HEK293T (cell line): ENCODE data around the gene HS6ST1.

Experiments used
- CTCF ChIA-PET: fragments of 350-600 bp; formaldehyde crosslinking; extraction: SDS; loops from one replicate; lab custom pipeline; 2021; ENCODE audit warnings: antibody characterized with exemption, inconsistent platforms; lab: Yijun Ruan, JAX
- POLR2A ChIA-PET: fragments of 350-600 bp; formaldehyde crosslinking; extraction: SDS; loops from one replicate; lab custom pipeline; 2020; ENCODE audit warnings: antibody characterized with exemption, inconsistent platforms; lab: Yijun Ruan, JAX
- DNase-seq: peaks from one replicate; pipeline ENCODE4 v3.0.0; 2012; ENCODE audit warnings: mixed read lengths; ENCODE audit errors: extremely low spot score
- ARNT ChIP-seq: fragments of 450-650 bp; IDR thresholded peaks from 2 replicates; pipeline ENCODE4 v1.6.1; 2017; ENCODE audit warnings: mild to moderate bottlenecking
- BHLHE40 ChIP-seq: fragments of 450-650 bp; IDR thresholded peaks from 2 replicates; pipeline ENCODE4 v1.6.1; 2016; ENCODE audit warnings: mild to moderate bottlenecking, moderate library complexity, borderline replicate concordance
- CTBP1 ChIP-seq: fragments of 450-650 bp; IDR thresholded peaks from 2 replicates; pipeline ENCODE4 v1.6.1; 2016; ENCODE audit warnings: borderline replicate concordance
- ELF4 ChIP-seq: fragments of 450-650 bp; IDR thresholded peaks from 2 replicates; pipeline ENCODE4 v1.6.1; 2017; ENCODE audit warnings: antibody characterized with exemption
- FOXA1 ChIP-seq: fragments of 450-650 bp; IDR thresholded peaks from 2 replicates; pipeline ENCODE4 v1.6.1; 2016; ENCODE audit warnings: mild to moderate bottlenecking
- FOXK2 ChIP-seq: fragments of 450-650 bp; IDR thresholded peaks from 2 replicates; pipeline ENCODE4 v1.6.1; 2016; ENCODE audit warnings: mild to moderate bottlenecking
- FOXM1 ChIP-seq: fragments of 450-650 bp; IDR thresholded peaks from 2 replicates; pipeline ENCODE4 v1.6.1; 2017; ENCODE audit warnings: mild to moderate bottlenecking, borderline replicate concordance
- HDGF ChIP-seq: fragments of 450-650 bp; IDR thresholded peaks from 2 replicates; pipeline ENCODE4 v1.6.1; 2017; ENCODE audit warnings: antibody characterized with exemption, borderline replicate concordance
- L3MBTL2 ChIP-seq: fragments of 450-650 bp; conservative IDR thresholded peaks from 2 replicates; pipeline ENCODE4 v1.6.1; 2016; ENCODE audit warnings: mild to moderate bottlenecking
- LEF1 ChIP-seq: fragments of 450-650 bp; IDR thresholded peaks from 2 replicates; pipeline ENCODE4 v1.6.1; 2017; ENCODE audit warnings: mild to moderate bottlenecking, borderline replicate concordance
- NFRKB ChIP-seq: fragments of 450-650 bp; IDR thresholded peaks from 2 replicates; pipeline ENCODE4 v1.6.1; 2016; ENCODE audit warnings: mild to moderate bottlenecking, moderate library complexity
- PKNOX1 ChIP-seq: fragments of 450-650 bp; IDR thresholded peaks from 2 replicates; pipeline ENCODE4 v1.6.1; 2016
- SP1 ChIP-seq: fragments of 450-650 bp; IDR thresholded peaks from 2 replicates; pipeline ENCODE4 v1.6.1; 2017
- SUZ12 ChIP-seq: fragments of 450-650 bp; IDR thresholded peaks from 2 replicates; pipeline ENCODE4 v1.6.1; 2016; ENCODE audit warnings: mild to moderate bottlenecking
- TARDBP ChIP-seq: fragments of 450-650 bp; IDR thresholded peaks from 2 replicates; pipeline ENCODE4 v1.6.1; 2016
- ZNF384 ChIP-seq: fragments of 450-650 bp; IDR thresholded peaks from 2 replicates; pipeline ENCODE4 v1.6.1; 2016

Gene HS6ST1

GRCh38 chr2:128312411-128312810, 6.3 kb downstream of the HS6ST1 start:
- TF ChIP-seq NFRKB (no peak), FOXM1 (no peak), ELF4 (no peak)
- DNase-seq: no peak
- ChIA-PET CTCF (no interaction called here), POLR2A (no interaction called here)

- CTCF ChIA-PET: no interaction called here
- POLR2A ChIA-PET: no interaction called here
- DNase-seq: no peak
- TF ChIP-seq BHLHE40: no peak
- no peak for TF ChIP-seq L3MBTL2
- no peak for TF ChIP-seq LEF1
- TF ChIP-seq FOXK2: no peak
- TF ChIP-seq SUZ12: no peak
- TF ChIP-seq CTBP1: no peak
- TF ChIP-seq HDGF: no peak
- TF ChIP-seq SP1: no peak
- TF ChIP-seq ARNT: no peak
- no peak for TF ChIP-seq FOXM1
- no peak for TF ChIP-seq FOXA1
- TF ChIP-seq NFRKB: no peak
- TF ChIP-seq TARDBP: no peak
Observed at GRCh38 chr2:128311755-128312341, 6.8 kb downstream of the HS6ST1 start.

- TF ChIP-seq FOXK2 (no peak), ARNT (no peak), LEF1 (no peak), ELF4 (no peak), FOXA1 (no peak), PKNOX1 (no peak), SP1 (no peak), L3MBTL2 (no peak), BHLHE40 (no peak), TARDBP (no peak)
- no peak for DNase-seq
- CTCF ChIA-PET: interaction anchor here (1.4 kb wide), 1 partner anchor 10 kb away, joined by 3 read pairs; no protein-coding TSS in a partner anchor
- POLR2A ChIA-PET: no interaction called here
Observed at GRCh38 chr2:128311216-128311754, 7.4 kb downstream of the HS6ST1 start.

- POLR2A ChIA-PET: no interaction called here
- DNase-seq: no peak
- CTCF ChIA-PET: interaction anchor here (1.4 kb wide), 1 partner anchor 11 kb away, joined by 3 read pairs; no protein-coding TSS in a partner anchor
- TF ChIP-seq CTBP1 (no peak), ARNT (no peak), TARDBP (no peak), PKNOX1 (no peak), FOXM1 (no peak), BHLHE40 (no peak), FOXK2 (no peak), LEF1 (no peak), HDGF (no peak), FOXA1 (no peak), SP1 (no peak), ELF4 (no peak), NFRKB (no peak), SUZ12 (no peak), L3MBTL2 (no peak), ZNF384 (no peak)
Observed at GRCh38 chr2:128310761-128311160, 7.9 kb downstream of the HS6ST1 start.

GRCh38 chr2:128310094-128310716, 8.5 kb downstream of the HS6ST1 start:
- DNase-seq: no peak
- ChIA-PET POLR2A (no interaction called here), CTCF (interaction anchor here (1.4 kb wide), 1 partner anchor 11 kb away, joined by 3 read pairs; no protein-coding TSS in a partner anchor)
- no peak for TF ChIP-seq FOXK2
- no peak for TF ChIP-seq ELF4
- no peak for TF ChIP-seq FOXA1
- TF ChIP-seq L3MBTL2: no peak
- TF ChIP-seq PKNOX1: no peak
- no peak for TF ChIP-seq BHLHE40

GRCh38 chr2:128309280-128310093, 9.2 kb downstream of the HS6ST1 start:
- no peak for DNase-seq
- CTCF ChIA-PET: interaction anchor here (1.4 kb wide), 1 partner anchor 12 kb away, joined by 3 read pairs; no protein-coding TSS in a partner anchor
- POLR2A ChIA-PET: no interaction called here
- TF ChIP-seq LEF1: no peak
- no peak for TF ChIP-seq BHLHE40
- no peak for TF ChIP-seq TARDBP
- TF ChIP-seq ARNT: no peak
- no peak for TF ChIP-seq CTBP1
- TF ChIP-seq SUZ12: no peak
- no peak for TF ChIP-seq ZNF384
- no peak for TF ChIP-seq PKNOX1
- no peak for TF ChIP-seq HDGF
